Sigmoid colon (tissue), 7 donors: ENCODE data around the gene TMC1. TPM values are rescaled to one million over a fixed set of nuclear protein-coding genes. Genes with fewer than 3 reads are reported as not detected.
"Not testable (repeated sequence)": the region's sequence is repeated elsewhere in the genome, so short reads cannot be mapped to it uniquely, and the experiment has no call there.

ENCODE experiments used
- DNase-seq: peaks from one replicate; pipeline ENCODE4 v3.0.0-alpha.2; 2019
- H3K27ac ChIP-seq, 4 donors: fragments of 200-600 bp; sonication (generic); one replicate each; pipeline ENCODE4 v1.5.1; 2016 to 2019; ENCODE audit warnings: mild to moderate bottlenecking in 1 of 4
- H3K27me3 ChIP-seq, 3 donors: fragments of 200-600 bp; sonication (generic); one replicate each; pipeline ENCODE4 v1.5.1; 2019; ENCODE audit warnings: mild to moderate bottlenecking in 1 of 3
- H3K36me3 ChIP-seq, 4 donors: fragments of 200-600 bp; sonication (generic); one replicate each; pipeline ENCODE4 v1.5.1; 2016 to 2019
- H3K4me1 ChIP-seq, 4 donors: fragments of 200-600 bp; sonication (generic); one replicate each; pipeline ENCODE4 v1.5.1; 2017 to 2019
- H3K4me3 ChIP-seq, 4 donors: fragments of 200-600 bp; sonication (generic); one replicate each; pipeline ENCODE4 v1.5.1; 2017 to 2019; ENCODE audit warnings: mild to moderate bottlenecking in 2 of 4, moderate library complexity in 1 of 4
- H3K9me3 ChIP-seq, 4 donors: fragments of 200-600 bp in 3 of 4; sonication (generic) in 3 of 4; one replicate each; pipeline versions ENCODE4 v1.5.1 to v1.6.1; 2013 to 2019
- EP300 ChIP-seq, 4 donors: sonication (generic); formaldehyde crosslinking; IDR thresholded peaks; one replicate each; pipeline ENCODE4 v1.6.1; 2017; ENCODE audit warnings: antibody characterized with exemption in 4 of 4
- POLR2A ChIP-seq, 2 donors: fragments of 450-650 bp; IDR thresholded peaks; one replicate each; pipeline ENCODE4 v1.6.1; 2016; ENCODE audit warnings: antibody characterized with exemption in 2 of 2, mild to moderate bottlenecking in 2 of 2, moderate library complexity in 2 of 2
- POLR2AphosphoS5 ChIP-seq, 4 donors: sonication (generic); formaldehyde crosslinking; IDR thresholded peaks; one replicate each; pipeline ENCODE4 v1.6.1; 2017; ENCODE audit warnings: antibody characterized with exemption in 4 of 4
- WGBS, 2 donors: extraction: QIAGEN DNeasy Blood & Tissue Kit; methylation state at CpG; one replicate each; pipeline ENCODE4 v1.1.7; 2013; 5-methylcytosine and 5-hydroxymethylcytosine counted together
- intact Hi-C: fragments of 100-400 bp; cut with DNase I; formaldehyde crosslinking; loops from one replicate; pipeline ENCODE4 v1.15.1; 2023
- polyA plus RNA-seq, 3 donors: library from polyadenylated mRNA; stranded (reverse); fragments of 200-250 nt; gene quantifications; one replicate each; pipeline ENCODE4 v1.2.3, GENCODE V29; 2013
- total RNA-seq, 4 donors: library from RNA; depleted of rRNA; stranded (reverse); fragments of >200 nt; gene quantifications; one replicate each; pipeline ENCODE4 v1.1.0, GENCODE V29; 2016
- TF ChIP-seq, protein P1 (sequence below), 4 experiments: fragments of 450-650 bp in 3 of 4; fragments of 200-600 bp in 1 of 4; IDR thresholded peaks; one replicate each; pipeline ENCODE4 v1.5.1; 2016 to 2019; ENCODE audit warnings: antibody characterized with exemption in 4 of 4, mild to moderate bottlenecking in 3 of 4, moderate library complexity in 2 of 4
- donor health status: healthy with polysubstance abuse.
- donor health status: Bipolar disorder and iron deficiency.
- donor health status: healthy.

TMC1 gene
- total and polyA plus RNA-seq, 7 donors = under 0.01 to 1.5 (median 0.51) TPM; not detected in 4

GRCh38 chr9:72855890-72856523, 334.6 kb downstream of the TMC1 start:
- Histone ChIP-seq H3K9me3 (no peaks in the 10 kb centered on the region), H3K36me3 (no peaks in the 10 kb centered on the region), H3K27ac (no peak overlapping the region), H3K4me1 (peaks cover 0 to 36% (median 19%) of the 10 kb centered on the region in 4 donors), H3K27me3 (no peaks in the 10 kb centered on the region), H3K4me3 (no peak overlapping the region)
- DNase-seq = no peak
- intact Hi-C loops = loop anchor here (2.0 to 5.0 kb wide), 2 partner anchors 227 to 326 kb away; no protein-coding TSS in a partner anchor
- TF ChIP-seq POLR2A (IDR thresholded peaks at IDR 0.05) = no peak
- TF ChIP-seq, protein P1, sequence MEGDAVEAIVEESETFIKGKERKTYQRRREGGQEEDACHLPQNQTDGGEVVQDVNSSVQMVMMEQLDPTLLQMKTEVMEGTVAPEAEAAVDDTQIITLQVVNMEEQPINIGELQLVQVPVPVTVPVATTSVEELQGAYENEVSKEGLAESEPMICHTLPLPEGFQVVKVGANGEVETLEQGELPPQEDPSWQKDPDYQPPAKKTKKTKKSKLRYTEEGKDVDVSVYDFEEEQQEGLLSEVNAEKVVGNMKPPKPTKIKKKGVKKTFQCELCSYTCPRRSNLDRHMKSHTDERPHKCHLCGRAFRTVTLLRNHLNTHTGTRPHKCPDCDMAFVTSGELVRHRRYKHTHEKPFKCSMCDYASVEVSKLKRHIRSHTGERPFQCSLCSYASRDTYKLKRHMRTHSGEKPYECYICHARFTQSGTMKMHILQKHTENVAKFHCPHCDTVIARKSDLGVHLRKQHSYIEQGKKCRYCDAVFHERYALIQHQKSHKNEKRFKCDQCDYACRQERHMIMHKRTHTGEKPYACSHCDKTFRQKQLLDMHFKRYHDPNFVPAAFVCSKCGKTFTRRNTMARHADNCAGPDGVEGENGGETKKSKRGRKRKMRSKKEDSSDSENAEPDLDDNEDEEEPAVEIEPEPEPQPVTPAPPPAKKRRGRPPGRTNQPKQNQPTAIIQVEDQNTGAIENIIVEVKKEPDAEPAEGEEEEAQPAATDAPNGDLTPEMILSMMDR (IDR thresholded peaks at IDR 0.05) = no peak
- TF ChIP-seq POLR2AphosphoS5 (IDR thresholded peaks at IDR 0.05) = no peak
- TF ChIP-seq EP300 (IDR thresholded peaks at IDR 0.05) = no peak
- 92 to 93% methylated on average over 5 of the region's 5 CpGs for WGBS, 2 donors

DNA sequence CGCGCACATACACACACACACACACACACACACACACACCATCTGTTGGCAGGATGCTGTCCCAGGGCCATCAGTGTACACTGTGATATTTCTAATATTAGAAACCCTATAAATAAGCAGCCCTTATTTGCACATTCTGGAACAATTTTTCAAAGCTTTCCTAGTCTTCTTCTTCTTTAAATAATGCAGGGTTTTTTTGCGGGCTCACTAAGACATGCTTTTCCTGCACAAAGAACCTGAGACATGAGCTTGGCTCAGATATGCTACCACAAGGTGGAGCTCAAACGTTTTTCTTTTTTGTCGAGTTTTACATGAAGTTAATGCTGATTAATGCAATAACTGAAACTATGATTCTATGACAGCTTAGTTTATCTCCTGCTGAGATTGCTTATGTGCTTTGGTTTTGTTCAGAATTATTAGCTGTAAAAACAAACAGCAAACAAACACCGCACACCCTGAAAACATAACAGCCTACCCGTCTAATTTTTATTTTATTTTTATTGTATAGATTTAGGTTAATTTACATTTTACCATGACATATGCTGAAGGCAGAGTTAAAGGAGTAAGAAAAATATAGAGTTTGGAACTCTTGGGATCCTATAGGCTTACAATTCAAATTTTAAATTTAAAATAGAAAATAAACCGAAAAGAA, 335.7 kb downstream of the TMC1 start:
- Histone ChIP-seq H3K4me1 (peaks cover 0 to 36% (median 19%) of the 10 kb centered on the region in 4 donors), H3K4me3 (no peak overlapping the region), H3K27ac (peak overlapping the region in 2 of 4 donors; percentile 19 to 28), H3K36me3 (no peaks in the 10 kb centered on the region), H3K27me3 (no peaks in the 10 kb centered on the region), H3K9me3 (no peaks in the 10 kb centered on the region)
- intact Hi-C loops = loop anchor here (1.0 to 5.0 kb wide), 3 partner anchors 166 to 325 kb away; no protein-coding TSS in a partner anchor
- DNase-seq = no peak
- WGBS, 2 donors = 42 to 50% methylated on average over 8 of the region's 8 CpGs
- no peak for TF ChIP-seq POLR2AphosphoS5 (IDR thresholded peaks at IDR 0.05)
- TF ChIP-seq, protein P1 (IDR thresholded peaks at IDR 0.05) = peak; percentile 65 to 74 (median 66)
- TF ChIP-seq EP300 (IDR thresholded peaks at IDR 0.05) = no peak
- TF ChIP-seq POLR2A (IDR thresholded peaks at IDR 0.05) = no peak

- DNase-seq = no peak
- H3K4me1 ChIP-seq = peaks cover 0 to 36% (median 19%) of the 10 kb centered on the region in 4 donors
- TF ChIP-seq, protein P1 (IDR thresholded peaks at IDR 0.05) = no peak
- TF ChIP-seq EP300 (IDR thresholded peaks at IDR 0.05) (no peak), POLR2AphosphoS5 (IDR thresholded peaks at IDR 0.05) (no peak), POLR2A (IDR thresholded peaks at IDR 0.05) (no peak)
- no peaks in the 10 kb centered on the region for H3K36me3 ChIP-seq
- peak overlapping the region in 3 of 4 donors; percentile 18 to 28 (median 19) for H3K27ac ChIP-seq
- no peaks in the 10 kb centered on the region for H3K9me3 ChIP-seq
- WGBS, 2 donors = 89 to 97% methylated on average over 2 of the region's 2 CpGs
- H3K27me3 ChIP-seq = no peaks in the 10 kb centered on the region
- no peak overlapping the region for H3K4me3 ChIP-seq
- intact Hi-C loops = loop anchor here (1.0 to 5.0 kb wide), 3 partner anchors 166 to 325 kb away; no protein-coding TSS in a partner anchor
These were observed 336.2 kb downstream of the TMC1 start for GRCh38 chr9:72857624-72857996.

DNA sequence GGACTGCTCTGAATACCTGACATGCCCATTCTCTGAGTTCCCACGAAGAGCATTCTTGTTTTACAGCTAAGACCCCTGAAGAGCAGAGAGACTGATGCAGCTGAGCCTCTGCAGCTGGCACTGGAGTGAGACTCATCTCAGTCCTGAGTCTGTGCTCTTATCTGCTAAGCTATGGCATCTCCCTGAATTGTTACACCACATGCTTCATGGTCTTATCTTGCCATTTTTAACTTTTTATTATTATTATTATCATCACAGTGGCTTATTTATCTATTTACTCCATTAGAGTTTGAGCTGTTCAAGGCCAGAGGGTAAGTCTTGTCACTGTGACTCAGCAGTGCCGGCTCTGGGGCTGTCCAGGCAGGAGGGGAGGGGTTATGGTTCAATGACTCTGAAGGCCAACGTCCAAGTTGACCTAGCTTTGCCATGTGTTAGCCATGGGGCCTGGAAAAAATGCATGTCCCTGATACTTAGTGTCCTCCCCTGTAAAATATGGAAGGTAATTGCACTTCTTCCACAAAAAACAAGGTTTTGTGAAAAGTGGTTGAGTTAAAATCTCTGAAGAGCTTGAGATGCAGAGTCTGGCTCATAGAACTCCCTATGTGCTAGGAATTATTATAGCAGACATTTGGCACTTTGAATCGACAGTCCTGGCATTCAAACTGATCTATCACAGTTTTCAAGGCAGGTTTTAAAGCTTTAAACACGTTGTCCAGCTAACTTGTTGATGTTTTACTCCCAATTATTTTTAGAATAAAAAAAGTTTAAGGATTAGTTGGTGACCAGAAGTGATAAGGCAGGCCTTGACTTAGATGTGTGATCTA, 336.9 kb downstream of the TMC1 start:
- Histone ChIP-seq H3K4me1 (peaks cover 0 to 36% (median 19%) of the 10 kb centered on the region in 4 donors), H3K4me3 (no peak overlapping the region), H3K9me3 (no peaks in the 10 kb centered on the region), H3K27ac (peak overlapping the region in 3 of 4 donors; percentile 18 to 28 (median 19)), H3K36me3 (no peaks in the 10 kb centered on the region), H3K27me3 (no peaks in the 10 kb centered on the region)
- WGBS, 2 donors = 49 to 57% methylated on average over 5 of the region's 5 CpGs
- no peak for TF ChIP-seq POLR2A (IDR thresholded peaks at IDR 0.05)
- TF ChIP-seq, protein P1 (IDR thresholded peaks at IDR 0.05) = no peak
- TF ChIP-seq POLR2AphosphoS5 (IDR thresholded peaks at IDR 0.05) = no peak
- TF ChIP-seq EP300 (IDR thresholded peaks at IDR 0.05) = no peak
- intact Hi-C loops = loop anchor here (5.0 kb wide), 1 partner anchor 324 kb away; no protein-coding TSS in a partner anchor
- DNase-seq = no peak

DNA sequence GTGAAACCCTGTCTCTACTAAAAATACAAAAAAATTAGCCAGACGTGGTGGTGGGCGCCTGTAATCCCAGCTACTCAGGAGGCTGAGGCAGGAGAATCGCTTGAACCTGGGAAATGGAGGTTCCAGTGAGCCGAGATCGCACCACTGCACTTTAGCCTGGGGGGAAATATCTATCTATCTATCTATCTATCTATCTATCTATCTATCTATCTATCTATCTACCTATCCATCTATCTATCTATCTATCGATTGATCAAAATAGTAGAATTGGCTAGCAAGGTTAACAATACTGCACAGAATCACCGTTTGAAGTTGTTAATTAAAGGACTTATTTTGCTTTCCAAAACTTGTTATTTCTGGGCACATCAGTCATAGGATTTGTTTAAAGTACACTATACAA, 341.4 kb downstream of the TMC1 start:
- DNase-seq, H3K4me3 ChIP-seq, H3K27ac ChIP-seq, H3K9me3 ChIP-seq, H3K27me3 ChIP-seq, intact Hi-C loops, H3K36me3 ChIP-seq: not testable (repeated sequence)
- WGBS, 2 donors = 87 to 92% methylated on average over 7 of the region's 7 CpGs
- peaks cover 0 to 20% (median 9%) of the 10 kb centered on the region in 4 donors for H3K4me1 ChIP-seq
